C4-2B (cell line): ENCODE data around the gene APBA3.
"Not testable (repeated sequence)": the region's sequence is repeated elsewhere in the genome, so short reads cannot be mapped to it uniquely, and the experiment has no call there.

Experiments used
- H3K27ac ChIP-seq: fragments of 450-650 bp; 2 replicates; pipeline ENCODE4 v1.5.1; 2017
- ZFX ChIP-seq: fragments of 450-650 bp; IDR thresholded peaks from 2 replicates; pipeline ENCODE4 v1.6.1; 2017
- TF ChIP-seq, protein P1 (sequence below): fragments of 450-650 bp; conservative IDR thresholded peaks from 2 replicates; pipeline ENCODE4 v1.5.1; 2017; ENCODE audit warnings: mild to moderate bottlenecking

The APBA3 gene

GRCh38 chr19:3759482-3760254, 1.8 kb downstream of the APBA3 start:
- TF ChIP-seq, protein P1, sequence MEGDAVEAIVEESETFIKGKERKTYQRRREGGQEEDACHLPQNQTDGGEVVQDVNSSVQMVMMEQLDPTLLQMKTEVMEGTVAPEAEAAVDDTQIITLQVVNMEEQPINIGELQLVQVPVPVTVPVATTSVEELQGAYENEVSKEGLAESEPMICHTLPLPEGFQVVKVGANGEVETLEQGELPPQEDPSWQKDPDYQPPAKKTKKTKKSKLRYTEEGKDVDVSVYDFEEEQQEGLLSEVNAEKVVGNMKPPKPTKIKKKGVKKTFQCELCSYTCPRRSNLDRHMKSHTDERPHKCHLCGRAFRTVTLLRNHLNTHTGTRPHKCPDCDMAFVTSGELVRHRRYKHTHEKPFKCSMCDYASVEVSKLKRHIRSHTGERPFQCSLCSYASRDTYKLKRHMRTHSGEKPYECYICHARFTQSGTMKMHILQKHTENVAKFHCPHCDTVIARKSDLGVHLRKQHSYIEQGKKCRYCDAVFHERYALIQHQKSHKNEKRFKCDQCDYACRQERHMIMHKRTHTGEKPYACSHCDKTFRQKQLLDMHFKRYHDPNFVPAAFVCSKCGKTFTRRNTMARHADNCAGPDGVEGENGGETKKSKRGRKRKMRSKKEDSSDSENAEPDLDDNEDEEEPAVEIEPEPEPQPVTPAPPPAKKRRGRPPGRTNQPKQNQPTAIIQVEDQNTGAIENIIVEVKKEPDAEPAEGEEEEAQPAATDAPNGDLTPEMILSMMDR: no peak
- no peak for TF ChIP-seq ZFX
- H3K27ac ChIP-seq: no peak overlapping the region

GRCh38 chr19:3758297-3758696, 3.2 kb downstream of the APBA3 start:
- not testable (repeated sequence) for H3K27ac ChIP-seq

- H3K27ac ChIP-seq: not testable (repeated sequence)
These were observed 3.8 kb downstream of the APBA3 start for GRCh38 chr19:3757705-3758104.

GRCh38 chr19:3753631-3754410, 7.7 kb downstream of the APBA3 start:
- no peak for TF ChIP-seq ZFX
- TF ChIP-seq, protein P1: no peak
- H3K27ac ChIP-seq: no peak overlapping the region

DNA sequence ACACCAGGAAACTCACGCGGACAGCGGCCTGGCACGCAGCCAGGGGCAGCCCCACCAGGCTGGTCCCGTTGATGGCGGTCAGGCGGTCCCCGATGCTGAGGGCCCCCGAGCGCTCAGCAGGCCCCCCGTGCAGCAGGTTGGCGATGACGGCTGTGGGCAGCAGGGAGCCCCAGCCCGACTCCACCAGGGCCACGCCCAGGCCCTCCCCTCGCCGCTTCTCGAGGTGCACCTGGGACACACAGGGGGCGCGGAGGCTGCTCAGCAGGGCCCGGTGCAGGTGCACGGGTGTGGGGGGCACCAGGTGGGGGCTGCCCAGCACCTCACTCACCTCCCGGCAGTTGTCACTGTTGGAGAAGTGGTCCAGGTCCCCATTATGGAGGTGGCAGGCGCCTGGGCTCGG, 9.0 kb downstream of the APBA3 start:
- no peak for TF ChIP-seq ZFX
- TF ChIP-seq, protein P1: no peak
- H3K27ac ChIP-seq: no peak overlapping the region

DNA sequence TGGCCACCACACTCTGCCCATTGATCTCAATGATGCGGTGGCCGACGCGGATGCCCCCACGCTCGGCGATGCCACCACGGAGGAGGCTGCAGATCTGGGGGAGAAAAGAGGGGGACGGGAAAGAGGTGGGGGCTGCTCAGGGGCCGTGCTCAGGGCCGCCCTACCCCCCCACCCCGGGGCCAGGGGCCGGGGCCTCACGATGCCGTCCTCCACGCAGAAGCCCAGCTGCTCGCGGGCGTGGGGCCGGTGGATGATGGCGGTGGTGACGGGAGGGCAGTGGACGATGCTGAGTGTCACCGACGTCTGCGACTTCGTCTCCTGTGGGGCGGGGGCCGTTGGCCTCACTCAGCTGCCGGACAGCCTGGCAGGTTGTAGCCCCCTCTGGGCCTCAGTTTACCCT, 10.3 kb downstream of the APBA3 start:
- TF ChIP-seq, protein P1: no peak
- TF ChIP-seq ZFX: no peak
- no peak overlapping the region for H3K27ac ChIP-seq

GRCh38 chr19:3750211-3750610, 11.3 kb downstream of the APBA3 start:
- no peak for TF ChIP-seq ZFX
- TF ChIP-seq, protein P1: no peak
- no peak overlapping the region for H3K27ac ChIP-seq

- H3K27ac ChIP-seq: no peak overlapping the region
- TF ChIP-seq ZFX: no peak
- TF ChIP-seq, protein P1: no peak
These were observed 12.5 kb downstream of the APBA3 start for GRCh38 chr19:3748965-3749364.
